HK-2 (cell line): ENCODE results near the gene PSMA2.

Experiments
- DNase-seq: peaks from one replicate; pipeline ENCODE4 v3.0.0-alpha.2; 2018; ENCODE audit not compliant: unreplicated experiment

PSMA2 gene

GRCh38 chr7:42940985-42941847 lies 9.2 kb upstream of the PSMA2 start:
- DNase-seq: peak; percentile 55

DNA sequence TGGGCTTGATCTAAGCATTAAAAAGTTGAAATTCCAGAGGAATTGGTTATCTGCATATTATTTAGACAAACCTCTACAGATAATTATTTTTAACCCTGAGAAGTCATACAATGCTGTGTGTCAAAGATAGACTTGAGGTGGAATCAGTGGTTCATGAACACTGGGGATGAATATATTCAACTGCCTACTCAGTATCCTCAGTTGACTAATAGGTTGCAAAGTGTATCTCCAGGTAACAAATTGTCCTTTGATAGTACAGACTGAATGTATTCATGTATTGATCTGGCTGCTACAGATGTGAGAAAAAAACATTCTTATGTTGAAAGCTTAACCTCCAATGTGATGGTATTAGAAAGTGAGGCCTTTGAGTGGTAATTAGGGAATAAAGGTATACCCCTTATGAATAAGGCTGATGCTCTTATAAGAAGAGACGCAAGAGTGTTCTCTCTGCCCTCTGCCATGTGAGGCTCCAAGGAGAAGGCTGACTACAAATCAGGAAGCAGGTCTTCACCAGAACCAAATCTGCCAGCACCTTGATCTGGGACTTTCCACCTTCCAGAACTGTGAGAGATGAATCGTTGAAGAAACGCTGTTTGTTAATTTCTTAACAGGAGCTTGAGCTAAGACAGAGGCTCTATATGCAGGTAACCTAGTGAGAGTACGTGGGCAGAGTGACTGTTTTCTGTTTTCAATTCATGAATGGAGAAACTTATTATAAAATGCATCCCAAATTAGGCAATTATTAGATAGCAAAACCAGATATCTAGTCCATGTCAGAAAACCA lies 7.7 kb upstream of the PSMA2 start:
- DNase-seq: no peak

GRCh38 chr7:42935861-42936260 lies 3.9 kb upstream of the PSMA2 start:
- no peak for DNase-seq

- no peak for DNase-seq
These were observed 2.3 kb upstream of the PSMA2 start for GRCh38 chr7:42934291-42934690.

- peak; percentile 21 for DNase-seq
These were observed 1.0 kb upstream of the PSMA2 start for GRCh38 chr7:42932811-42933591.

- no peak for DNase-seq
These were observed 534 bp downstream of the PSMA2 start for GRCh38 chr7:42931447-42931833.

- no peak for DNase-seq
These were observed 1.1 kb downstream of the PSMA2 start for GRCh38 chr7:42930889-42931288.

GRCh38 chr7:42929449-42929848 lies 2.5 kb downstream of the PSMA2 start:
- no peak for DNase-seq

- no peak for DNase-seq
These were observed 3.2 kb downstream of the PSMA2 start for GRCh38 chr7:42928754-42929153.

GRCh38 chr7:42926204-42926603 lies 5.8 kb downstream of the PSMA2 start:
- no peak for DNase-seq

GRCh38 chr7:42925630-42926029 lies 6.3 kb downstream of the PSMA2 start:
- no peak for DNase-seq

DNA sequence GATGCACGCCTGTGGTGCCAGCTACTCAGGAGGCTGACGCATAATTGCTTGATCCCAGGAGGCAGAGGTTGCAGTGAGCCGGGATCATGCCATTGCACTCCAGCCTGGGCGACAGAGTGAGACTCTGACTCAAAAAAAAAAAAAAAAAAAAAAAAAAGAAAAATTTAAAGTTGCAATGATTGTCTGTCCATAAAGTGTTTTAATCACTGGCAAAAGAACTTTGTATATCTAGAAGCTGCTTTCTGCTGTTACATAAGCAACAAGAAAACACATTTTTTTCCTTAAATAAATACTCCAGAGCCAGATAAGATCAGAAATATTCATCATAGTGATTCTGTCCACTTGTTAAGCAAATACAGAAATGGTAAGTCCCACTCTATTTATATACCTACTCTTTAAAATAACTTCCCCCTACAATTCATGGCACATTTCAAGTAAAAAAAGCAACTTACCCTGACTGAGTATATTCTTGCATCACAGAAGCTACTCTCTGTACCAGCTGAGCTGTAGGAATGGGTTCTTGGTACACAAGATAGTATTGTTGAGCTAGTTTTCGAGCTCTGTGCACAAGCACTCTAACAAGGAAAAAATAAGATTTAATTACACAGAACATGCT lies 7.6 kb downstream of the PSMA2 start:
- DNase-seq: no peak

DNA sequence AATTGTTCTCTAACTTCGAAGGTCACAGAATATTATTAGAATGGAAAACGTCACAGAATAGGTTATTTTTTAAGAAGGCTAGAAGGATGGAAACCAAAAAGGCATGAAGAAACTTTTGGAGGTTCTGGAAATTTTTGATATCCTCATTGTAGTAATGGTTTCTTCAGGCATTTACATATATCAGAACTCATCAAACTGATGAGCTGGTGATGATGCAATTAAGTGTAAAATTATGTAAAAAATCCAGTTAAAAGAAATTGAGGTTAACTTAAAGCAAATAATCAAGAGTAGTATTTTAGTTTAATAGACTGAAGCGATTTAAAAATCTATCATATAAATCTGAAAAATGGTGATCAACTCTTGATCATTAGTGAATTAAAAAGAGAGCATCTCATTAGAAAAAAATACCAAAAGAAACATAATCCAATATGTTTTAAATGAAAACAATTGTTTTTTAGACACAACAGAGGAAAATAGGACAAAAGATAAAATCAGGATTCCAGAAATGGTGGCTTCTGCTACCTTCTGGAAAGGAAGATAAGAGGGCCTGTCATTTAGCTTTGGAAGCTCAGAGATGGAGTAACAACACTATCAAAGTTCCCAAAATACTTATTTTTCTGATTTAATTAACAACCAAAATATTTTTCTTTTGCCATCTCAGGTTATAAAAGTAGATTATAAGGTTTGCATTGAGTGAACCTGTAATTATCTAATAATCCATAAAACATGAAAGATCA lies 9.8 kb downstream of the PSMA2 start:
- no peak for DNase-seq

GRCh38 chr7:42915356-42915755 lies 16.6 kb downstream of the PSMA2 start:
- DNase-seq: no peak

GRCh38 chr7:42914421-42915045 lies 17.4 kb downstream of the PSMA2 start:
- no peak for DNase-seq

DNA sequence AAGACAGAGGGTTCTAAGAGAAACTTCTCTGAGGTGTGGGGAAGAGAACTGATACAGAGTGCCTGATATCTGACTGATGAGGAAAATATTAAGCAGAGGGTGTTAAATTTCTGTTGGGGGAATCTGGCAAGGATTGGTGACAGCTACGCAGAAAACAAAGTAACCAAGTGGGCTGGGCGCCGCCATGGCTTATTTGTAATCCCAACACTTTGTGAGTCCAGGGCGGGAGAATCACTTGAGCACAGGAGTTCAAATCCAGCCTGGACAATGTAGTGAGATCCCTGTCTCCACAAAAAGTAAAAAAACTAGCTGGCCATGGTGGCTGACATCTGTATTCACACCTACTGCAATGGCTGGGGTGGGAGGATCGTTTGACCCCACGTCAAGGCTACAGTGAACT lies 18.0 kb downstream of the PSMA2 start:
- DNase-seq: no peak

DNA sequence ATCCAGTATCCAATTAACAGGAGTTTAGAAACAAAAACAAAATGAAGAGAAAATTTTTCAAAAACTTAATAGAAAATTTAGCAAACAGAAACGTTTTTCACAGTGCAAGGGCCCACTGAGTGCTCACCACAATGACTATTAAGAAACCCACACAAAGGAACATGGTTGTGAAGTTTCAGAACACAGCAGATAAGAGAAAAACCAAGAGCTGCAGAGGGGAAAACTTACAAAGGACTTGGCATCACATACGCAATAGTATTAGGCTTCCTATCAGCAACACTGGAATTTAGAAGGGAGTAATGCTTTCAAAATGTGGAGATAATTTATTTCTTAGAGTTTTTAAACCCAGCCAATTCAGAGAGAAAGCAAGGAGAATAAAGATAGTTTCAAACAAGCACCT lies 18.4 kb downstream of the PSMA2 start:
- no peak for DNase-seq

DNA sequence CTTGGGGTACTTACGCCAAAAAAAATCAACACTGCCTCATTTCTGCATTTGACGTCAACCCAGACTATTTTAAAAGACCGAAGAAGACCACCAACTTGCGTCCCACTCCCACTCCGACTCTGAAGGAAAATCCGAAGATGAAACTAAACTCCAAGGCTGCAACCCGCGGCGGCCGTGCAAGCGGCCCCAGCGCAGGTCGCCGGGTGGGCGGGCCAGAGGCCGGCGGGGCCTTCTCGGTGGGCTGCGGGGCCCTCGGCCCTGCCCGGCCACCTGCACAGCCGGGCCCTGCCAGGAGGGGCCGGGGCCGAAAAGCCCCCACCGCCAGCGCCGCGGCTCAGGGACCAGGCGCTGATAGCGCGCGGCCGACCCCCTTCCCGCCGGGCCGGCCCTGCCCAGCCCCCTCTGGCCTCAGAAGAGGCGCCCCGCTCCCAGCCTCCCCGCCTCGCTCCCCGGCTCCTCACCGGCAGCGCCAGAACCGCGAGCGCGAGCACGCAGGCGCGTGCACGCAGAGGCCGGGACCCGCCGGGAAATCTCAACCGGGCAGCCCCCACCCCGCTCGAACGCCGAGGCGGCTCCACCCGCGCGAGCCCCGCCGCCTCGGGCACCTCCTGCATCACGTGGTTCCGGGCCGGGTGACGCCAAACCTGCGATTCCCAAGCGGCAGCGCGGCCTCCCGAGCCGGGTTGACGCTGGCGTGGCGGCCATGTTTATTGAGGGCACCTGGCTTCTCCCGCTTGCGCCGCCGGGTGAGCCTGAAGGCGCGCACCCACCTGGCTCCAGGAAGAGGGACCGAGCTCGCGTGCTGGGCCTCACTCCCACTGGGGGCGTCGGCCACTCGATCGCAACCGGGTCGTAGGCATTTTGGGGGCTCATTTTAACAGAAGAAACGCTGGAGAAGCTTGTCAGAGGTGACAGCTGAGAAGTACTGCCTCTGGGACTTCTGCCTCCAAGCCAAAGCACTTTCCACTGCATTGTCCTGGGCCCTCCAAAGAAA lies 20.2 kb downstream of the PSMA2 start, which contains the start of gene C7orf25:
C7orf25 (minus strand) TSS at position 617 of the 994 bp plus-strand sequence. CDS start 1,170 bp downstream, outside the sequence.
- peak; percentile 96 for DNase-seq

- DNase-seq: no peak
These were observed 21.7 kb downstream of the PSMA2 start for GRCh38 chr7:42910306-42910705.
